HG03342 (cell line): Measurements from ENCODE around the gene FAM78B.

Experiments used
- ATAC-seq: cut with Tn5 transposase; IDR thresholded peaks from one replicate; pipeline ENCODE4 v1.9.1; 2021; ENCODE audit warnings: mild to moderate bottlenecking, moderate library complexity; ENCODE audit not compliant: unreplicated experiment

FAM78B gene

DNA sequence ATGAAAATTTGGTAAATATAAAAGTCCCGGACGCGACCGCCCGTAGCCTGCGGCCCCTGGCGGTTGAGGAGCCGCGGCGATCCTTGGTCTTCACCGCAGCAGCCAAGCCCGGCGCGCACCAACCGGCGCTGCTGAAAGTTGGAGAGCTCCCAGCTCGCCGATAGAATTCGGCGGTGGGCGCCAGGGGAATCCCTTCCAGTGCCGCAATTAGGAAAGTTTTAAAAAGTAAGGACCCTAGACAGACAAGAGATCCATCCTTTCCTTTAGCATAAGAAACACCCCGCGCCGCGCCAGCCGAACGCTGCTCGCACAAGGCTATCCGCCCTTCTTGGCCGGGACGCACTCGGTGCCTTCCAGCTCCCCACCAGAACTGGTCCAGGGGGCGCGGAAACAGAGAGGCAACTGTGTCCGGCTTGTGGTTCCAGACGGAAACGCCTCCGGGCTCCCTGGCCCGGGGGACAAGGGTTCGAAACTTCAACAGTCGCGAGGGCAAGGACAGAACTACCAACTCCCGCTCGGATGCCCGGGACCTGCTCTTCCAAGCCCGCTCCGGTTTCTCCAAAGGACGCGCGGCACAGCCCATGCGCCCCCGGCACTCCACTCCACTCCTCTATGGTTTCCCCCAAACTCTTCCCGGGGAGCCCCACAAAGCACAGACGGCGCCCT is 1.7 kb downstream of the FAM78B start:
- ATAC-seq, result peak; percentile 26

- ATAC-seq, result no peak
Observed at GRCh38 chr1:166164646-166164994, 2.2 kb downstream of the FAM78B start.

DNA sequence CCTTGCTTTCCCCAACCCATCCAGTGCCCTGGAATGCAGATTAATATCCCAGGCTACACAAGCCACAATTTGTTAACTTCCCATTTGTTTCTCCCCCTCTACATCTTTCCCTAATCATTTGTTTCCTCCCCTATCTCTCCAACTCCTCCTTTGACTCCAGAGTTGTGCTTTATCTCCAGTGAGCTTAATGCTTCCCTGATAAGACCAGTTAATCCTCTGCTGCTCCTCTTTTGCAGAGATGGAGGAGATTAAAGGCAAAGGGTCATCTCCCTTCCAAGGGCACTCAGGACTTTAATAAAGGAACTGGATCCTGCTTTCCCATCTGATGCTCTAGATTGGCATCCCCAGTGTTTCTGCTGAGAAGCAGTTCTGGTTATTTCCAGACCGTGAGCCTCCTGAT is 7.1 kb downstream of the FAM78B start:
- ATAC-seq, result no peak

DNA sequence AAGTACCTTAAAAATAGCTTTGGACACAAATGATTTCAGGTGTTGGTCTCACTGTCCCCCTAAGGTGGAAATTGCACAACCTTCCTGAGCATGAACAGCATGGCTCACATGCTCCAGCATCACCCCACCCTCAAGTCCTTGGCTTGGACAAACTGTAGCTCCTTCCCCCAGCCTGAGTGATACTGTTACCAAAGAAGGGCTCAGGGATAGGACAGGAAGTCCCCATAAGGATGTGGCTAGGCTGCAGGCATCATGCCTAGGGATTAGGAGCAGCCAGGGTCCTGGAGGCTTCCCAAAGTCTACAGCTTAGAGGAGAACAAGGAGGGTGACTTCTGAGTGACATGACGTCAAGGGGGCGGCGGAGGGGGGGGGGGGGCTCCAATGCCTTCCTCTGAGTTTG is 10.1 kb downstream of the FAM78B start:
- no peak for ATAC-seq

GRCh38 chr1:166155108-166155507 is 11.7 kb downstream of the FAM78B start:
- no peak for ATAC-seq

DNA sequence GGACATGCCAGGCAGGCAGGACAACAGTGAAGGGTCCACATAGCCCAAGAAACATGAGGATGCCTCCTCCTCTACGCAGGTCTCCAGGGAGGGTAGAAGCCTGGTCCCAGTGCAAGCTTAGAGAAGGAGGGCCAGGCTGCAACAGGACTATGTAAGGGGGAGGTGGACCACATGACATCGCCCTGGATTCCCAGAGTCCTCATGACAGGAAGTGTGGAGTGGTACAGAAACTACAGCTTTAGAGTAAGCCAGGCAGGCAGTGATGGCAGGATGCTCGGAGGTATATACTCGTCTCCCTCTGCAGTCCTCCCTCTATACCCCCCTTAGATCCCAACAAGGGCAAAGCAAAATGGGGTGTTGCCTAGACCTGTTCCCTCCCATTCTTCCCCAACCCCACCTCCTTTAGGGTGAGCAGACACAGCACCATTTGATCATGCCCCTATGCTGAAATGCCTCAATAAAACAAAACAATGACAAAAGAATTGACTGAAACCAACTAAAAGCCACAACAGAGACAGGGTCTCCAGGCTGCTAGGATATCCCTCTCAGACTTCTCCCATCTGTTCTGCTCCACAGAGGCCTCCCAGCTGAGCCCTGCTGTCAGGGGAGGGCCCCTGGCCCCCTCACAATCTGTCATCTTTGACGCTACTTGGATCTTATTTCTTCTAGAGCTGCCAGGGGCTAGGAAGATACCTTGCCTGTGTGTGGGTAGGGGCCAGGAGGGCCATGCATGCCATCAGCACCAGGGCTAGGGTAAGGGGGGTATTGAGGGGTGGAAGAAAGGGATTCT is 13.1 kb downstream of the FAM78B start:
- no peak for ATAC-seq

DNA sequence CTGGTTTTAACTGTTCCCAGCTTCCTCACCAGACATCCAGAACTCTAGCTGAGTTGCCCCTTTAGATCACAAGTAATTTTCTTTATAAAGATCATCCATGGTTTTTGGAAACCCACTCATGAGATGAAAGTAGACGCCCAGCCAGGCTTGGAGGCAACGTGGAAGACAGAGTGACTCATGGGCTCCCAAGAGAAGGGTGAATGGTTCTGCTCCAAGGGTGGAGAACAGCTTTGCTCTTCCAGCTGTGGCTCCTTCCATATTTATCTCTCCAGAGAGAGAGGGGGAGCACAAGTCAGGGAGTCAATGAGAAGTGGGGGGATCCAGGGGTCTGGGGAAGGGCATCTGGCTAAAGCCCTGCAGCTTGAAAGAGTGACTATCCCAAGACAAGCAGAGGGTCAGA is 13.8 kb downstream of the FAM78B start:
- no peak for ATAC-seq

DNA sequence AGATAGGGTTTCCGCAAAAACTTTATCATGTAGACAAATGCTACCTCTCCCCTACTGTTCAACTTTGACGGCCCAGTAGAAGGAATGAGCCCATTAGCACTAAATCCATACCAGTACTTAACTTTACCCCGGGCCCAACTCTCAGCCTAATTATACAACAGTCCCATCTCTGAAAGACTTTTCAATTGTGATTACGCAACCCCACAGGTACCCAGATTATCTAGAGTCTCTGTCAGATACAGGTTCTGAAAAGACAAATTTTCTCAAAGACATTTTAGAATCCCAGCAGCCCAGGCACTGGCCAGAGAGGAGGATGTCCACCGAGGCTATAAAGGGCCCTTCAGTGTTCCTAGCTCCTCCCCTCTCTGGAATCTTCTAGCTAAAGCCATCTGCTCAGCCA is 15.0 kb downstream of the FAM78B start:
- no peak for ATAC-seq

GRCh38 chr1:166145499-166145898 is 21.3 kb downstream of the FAM78B start:
- no peak for ATAC-seq

DNA sequence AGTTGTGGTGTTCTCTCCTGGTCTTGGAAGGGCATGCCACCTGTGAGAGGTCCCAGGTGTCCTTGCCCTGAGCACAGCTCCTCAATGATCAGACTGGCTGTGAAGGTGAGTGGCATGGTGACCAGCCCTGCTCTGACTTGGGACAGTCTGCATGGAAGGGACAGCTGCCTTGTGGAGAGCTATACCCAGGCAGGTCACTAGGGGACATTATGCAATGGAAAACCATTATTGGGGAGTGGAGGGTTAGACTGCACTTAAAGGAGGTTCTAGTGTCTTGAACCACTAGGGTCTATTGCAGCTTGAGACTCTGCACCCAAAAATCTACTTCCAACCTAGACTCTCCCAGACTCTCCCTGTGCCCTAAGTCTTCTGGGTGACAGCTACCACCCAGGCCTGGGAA is 24.8 kb downstream of the FAM78B start:
- no peak for ATAC-seq

DNA sequence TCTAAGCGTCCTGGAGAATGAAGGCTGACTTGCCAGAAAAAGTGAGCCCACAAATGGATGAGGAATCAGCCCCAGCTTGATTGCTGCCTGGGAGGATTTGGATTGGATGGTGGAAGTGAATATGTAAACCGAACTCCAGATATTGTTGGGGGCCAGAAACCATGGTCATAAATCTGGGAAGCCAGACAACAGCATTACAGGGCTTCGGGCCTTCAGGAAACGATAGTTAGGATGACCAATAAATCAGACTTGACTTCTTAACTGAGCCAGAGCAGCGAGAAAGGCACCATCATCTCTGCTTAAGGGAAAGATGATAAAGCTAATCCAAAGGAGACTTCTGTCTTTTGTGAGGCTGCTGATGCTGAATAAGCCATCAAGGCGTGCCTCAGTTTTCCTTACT is 26.6 kb downstream of the FAM78B start:
- ATAC-seq, result no peak

DNA sequence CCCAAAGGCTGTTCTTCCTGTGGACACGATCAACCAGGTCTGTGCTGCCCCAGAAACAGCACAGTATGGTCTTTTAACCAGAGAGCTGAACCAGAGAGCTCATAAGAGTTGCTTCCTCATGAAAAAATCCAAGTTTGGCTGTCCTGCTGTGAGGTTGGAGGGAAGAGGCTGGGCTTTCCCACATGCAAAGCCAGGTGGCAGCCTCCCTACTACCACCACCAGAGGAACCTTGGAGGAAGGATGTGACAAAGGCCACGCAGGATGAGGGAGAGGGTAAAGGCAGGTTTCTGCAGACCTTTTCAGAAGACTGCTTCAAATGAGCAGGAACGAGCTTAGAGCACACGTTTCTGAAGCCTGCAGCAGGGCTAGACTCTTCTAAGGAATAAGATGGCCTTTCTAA is 27.1 kb downstream of the FAM78B start:
- ATAC-seq, result no peak

DNA sequence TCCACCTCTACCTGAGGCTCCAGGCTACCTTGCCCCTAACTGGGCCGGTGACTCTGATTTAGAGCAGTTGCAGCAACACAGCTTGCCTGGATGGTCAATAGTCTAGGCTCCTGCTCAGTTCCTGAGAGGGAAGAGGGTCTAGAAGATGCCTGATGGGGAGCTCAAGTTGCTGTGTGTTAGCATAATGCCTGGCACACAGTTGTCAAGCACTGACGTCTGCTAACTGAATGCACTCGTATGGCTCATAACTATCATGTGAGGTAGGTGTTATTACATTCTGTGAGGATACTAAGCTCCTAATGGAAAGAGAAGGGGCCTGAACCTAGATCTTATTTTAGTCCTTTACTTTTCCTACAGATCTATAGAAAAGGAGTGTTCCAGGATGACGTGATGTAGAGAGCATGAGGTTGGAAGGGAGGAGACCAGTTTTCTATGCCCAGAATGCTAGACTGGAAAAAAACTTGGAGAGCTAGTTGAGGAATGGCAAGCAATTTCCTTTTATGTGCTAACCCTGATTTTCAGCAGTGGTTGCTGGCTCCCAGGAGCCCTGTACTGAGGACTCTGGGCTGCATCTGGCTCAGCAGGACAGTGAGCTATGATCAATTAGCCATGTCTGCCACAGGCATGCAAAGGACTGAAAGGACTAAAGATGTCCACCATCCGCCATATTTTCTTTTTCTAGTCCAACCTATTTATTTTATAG is 30.0 kb downstream of the FAM78B start:
- no peak for ATAC-seq

DNA sequence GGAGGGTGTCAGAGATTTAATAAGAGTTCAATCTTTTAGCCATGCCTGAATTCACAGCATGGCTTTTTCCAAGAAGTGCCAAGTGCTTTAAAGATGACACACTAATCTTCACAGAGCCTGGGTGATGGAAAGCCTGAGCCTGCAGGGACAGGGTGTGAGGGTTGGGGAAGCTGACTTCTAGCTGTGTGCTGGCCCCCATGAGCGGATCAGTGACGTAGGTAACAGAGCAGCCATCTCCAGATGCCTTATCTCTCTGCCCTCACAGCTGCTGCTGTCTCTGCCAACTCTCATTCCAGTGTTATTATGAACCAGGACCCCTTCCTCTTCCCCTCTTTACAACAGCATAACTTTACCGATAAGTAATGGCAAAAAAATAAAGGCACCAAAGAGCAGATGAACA is 30.6 kb downstream of the FAM78B start:
- ATAC-seq, result no peak

DNA sequence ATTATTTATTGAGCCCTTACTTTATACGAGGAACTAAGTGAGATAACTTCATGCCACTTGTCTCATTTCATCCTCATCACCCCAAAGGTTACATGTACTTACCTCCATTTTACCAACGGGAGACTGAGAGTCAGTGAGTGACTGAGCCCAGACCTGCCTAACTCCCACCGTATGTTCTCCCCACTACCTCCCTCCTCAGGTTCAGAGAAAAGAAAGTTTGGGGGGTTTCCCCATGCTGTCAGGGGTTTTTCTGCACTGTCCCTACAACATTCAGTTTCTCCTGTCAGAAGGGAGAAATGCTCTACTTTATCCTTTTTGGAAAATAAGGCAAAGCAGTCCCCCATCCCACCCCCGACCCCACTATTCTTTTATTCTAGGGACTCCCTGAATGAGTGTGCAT is 32.9 kb downstream of the FAM78B start:
- no peak for ATAC-seq

DNA sequence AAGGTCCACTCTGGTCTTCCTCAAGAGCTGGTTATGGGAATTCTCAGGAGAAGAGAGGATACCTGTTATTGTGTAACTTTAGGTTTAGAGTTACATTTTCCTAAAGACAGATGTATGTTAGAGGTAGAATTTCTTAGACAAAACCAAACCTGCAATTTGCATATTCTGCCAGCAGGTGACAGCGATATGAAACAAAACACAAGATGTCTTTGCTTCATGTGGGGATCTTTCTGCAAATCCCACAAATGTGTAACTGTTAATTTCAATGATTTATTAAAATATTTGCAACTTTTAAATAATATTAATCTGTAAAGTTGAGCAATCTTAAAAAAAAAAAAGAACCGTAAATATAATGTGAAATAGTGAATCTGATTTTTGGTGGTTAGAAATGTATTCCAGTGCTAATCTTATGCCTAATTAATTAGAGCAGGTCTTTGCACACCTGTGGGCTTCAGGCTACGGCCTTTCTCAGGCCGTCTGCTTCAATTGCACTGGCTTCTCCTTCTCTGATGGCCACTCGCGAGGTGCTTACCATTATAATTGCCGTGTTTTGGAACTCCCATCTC is 33.4 kb downstream of the FAM78B start:
- no peak for ATAC-seq

- no peak for ATAC-seq
Observed at GRCh38 chr1:166132496-166132895, 34.3 kb downstream of the FAM78B start.

- ATAC-seq, result no peak
Observed at GRCh38 chr1:166129006-166129405, 37.8 kb downstream of the FAM78B start.

DNA sequence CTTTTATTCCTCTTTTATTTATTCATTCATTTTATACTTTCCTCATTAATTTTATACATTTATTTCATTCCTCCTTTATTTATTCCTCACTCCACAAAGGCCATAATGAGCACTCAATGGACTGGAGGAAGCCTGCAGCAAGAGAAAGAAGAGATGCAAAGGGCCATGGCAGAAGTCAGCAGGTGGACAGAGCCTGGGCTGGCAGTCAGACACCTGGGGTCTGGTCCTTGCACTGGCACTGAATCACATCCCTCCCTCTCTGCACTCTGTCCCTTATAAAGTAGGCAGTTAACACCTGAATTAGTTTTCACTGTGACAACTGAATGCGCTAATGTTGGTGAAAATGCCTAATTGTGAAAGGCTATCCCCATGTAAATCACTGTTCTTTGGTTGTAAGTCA is 38.6 kb downstream of the FAM78B start:
- no peak for ATAC-seq

GRCh38 chr1:166127003-166127402 is 39.8 kb downstream of the FAM78B start:
- ATAC-seq, result no peak

DNA sequence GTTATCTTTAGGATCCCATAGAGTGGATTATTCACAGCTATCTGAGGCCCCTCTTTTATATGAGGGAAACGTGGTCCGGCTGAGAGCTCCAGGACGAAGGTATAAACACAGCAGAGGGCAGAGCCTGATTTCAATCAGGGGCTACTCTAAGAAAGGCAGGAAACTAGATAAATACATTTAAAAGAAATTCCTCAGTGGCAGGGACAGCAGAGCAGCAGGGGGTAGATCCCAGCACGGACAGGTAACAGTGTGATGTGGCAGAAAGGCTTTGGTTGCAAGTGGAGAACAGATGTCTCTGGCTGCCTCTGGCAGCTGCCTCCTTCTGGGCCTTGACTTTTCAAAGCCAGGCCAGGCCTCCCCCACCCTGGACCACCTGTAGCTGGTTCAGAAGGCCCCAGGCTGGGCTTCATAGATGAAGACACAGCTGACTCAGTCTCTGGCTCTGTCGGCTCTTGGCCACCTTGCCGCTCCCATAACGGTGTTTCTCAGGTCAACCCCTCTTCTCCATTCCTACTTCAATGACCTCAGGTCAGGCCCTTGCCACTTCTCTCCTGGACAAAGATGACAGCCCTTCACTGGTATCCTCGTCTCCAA is 43.8 kb downstream of the FAM78B start:
- no peak for ATAC-seq
